HepG2 (cell line): ENCODE measurements around the gene DLL1. TPM values are rescaled to one million over a fixed set of nuclear protein-coding genes. Genes with fewer than 3 reads are reported as not detected.

Source experiments
- DNMT3B ChIP-seq: conservative IDR thresholded peaks from 2 replicates; pipeline ENCODE4 v1.6.1; 2016; ENCODE audit warnings: missing biosample characterization, control low read depth
- ELF3 ChIP-seq: IDR thresholded peaks from 2 replicates; pipeline ENCODE4 v1.6.1; 2016; ENCODE audit warnings: missing genetic modification reagents, missing compliant biosample characterization
- ETV6 ChIP-seq: sonication (generic); formaldehyde crosslinking; conservative IDR thresholded peaks from 2 replicates; pipeline ENCODE4 v1.4.0; 2020; ENCODE audit warnings: missing genetic modification reagents
- FOXP1 ChIP-seq, 2 experiments: fragments of 450-650 bp in 1 of 2; IDR thresholded peaks; 2 replicates each; pipeline ENCODE4 v1.6.1; 2017 to 2018; ENCODE audit warnings: antibody characterized with exemption in 1 of 2
- HES4 ChIP-seq: sonication (generic); formaldehyde crosslinking; IDR thresholded peaks from 2 replicates; pipeline ENCODE4 v1.9.0; 2021; ENCODE audit warnings: mild to moderate bottlenecking, missing genetic modification reagents, borderline replicate concordance
- PHF21A ChIP-seq: sonication (generic); formaldehyde crosslinking; IDR thresholded peaks from 2 replicates; pipeline ENCODE4 v1.5.0; 2020; ENCODE audit warnings: mild to moderate bottlenecking, missing genetic modification reagents
- SOX13 ChIP-seq, 3 experiments: fragments of 450-650 bp in 1 of 3; sonication (generic) in 1 of 3; formaldehyde crosslinking in 1 of 3; IDR thresholded peaks in 2 of 3; conservative IDR thresholded peaks in 1 of 3; 2 replicates each; pipeline versions ENCODE4 v1.5.0 to v1.6.1; 2016 to 2020; ENCODE audit warnings: antibody characterized with exemption in 1 of 3, mild to moderate bottlenecking in 1 of 3, missing compliant biosample characterization in 1 of 3, missing genetic modification reagents in 1 of 3, moderate library complexity in 1 of 3
- SRF ChIP-seq: IDR thresholded peaks from 2 replicates; pipeline ENCODE4 v1.6.1; 2011; ENCODE audit warnings: mild to moderate bottlenecking, low read depth, low read length, moderate library complexity
- WIZ ChIP-seq: sonication (generic); formaldehyde crosslinking; IDR thresholded peaks from 2 replicates; pipeline ENCODE4 v1.5.1; 2020; ENCODE audit warnings: mild to moderate bottlenecking, missing genetic modification reagents
- YEATS2 ChIP-seq: sonication (generic); formaldehyde crosslinking; IDR thresholded peaks from 2 replicates; pipeline ENCODE4 v1.4.0; 2020; ENCODE audit warnings: missing genetic modification reagents, borderline replicate concordance
- ZNF224 ChIP-seq: sonication (generic); formaldehyde crosslinking; IDR thresholded peaks from 2 replicates; pipeline ENCODE4 v1.5.0; 2020; ENCODE audit warnings: mild to moderate bottlenecking, missing genetic modification reagents
- ZNF549 ChIP-seq: sonication (generic); formaldehyde crosslinking; IDR thresholded peaks from 2 replicates; pipeline ENCODE4 v1.5.0; 2020; ENCODE audit warnings: missing genetic modification reagents
- ZNF737 ChIP-seq: sonication (generic); formaldehyde crosslinking; IDR thresholded peaks from 2 replicates; pipeline ENCODE4 v1.5.0; 2020; ENCODE audit warnings: missing genetic modification reagents, mild to moderate bottlenecking, borderline replicate concordance
- ZNF781 ChIP-seq: sonication (generic); formaldehyde crosslinking; IDR thresholded peaks from 2 replicates; pipeline ENCODE4 v1.5.1; 2020; ENCODE audit warnings: borderline replicate concordance, mild to moderate bottlenecking, missing genetic modification reagents; ENCODE audit errors: not compliant biosample characterization
- ZNF788 ChIP-seq: sonication (generic); formaldehyde crosslinking; IDR thresholded peaks from 2 replicates; pipeline ENCODE4 v1.5.0; 2020; ENCODE audit warnings: mild to moderate bottlenecking, missing genetic modification reagents, borderline replicate concordance
- ZNF83 ChIP-seq: sonication (generic); formaldehyde crosslinking; IDR thresholded peaks from 2 replicates; pipeline ENCODE4 v1.4.0; 2020; ENCODE audit warnings: missing genetic modification reagents, mild to moderate bottlenecking, borderline replicate concordance
- polyA plus RNA-seq, 8 experiments: library from polyadenylated mRNA; depleted of rRNA in 3 of 8; stranded (reverse) in 7 of 8; unstranded in 1 of 8; fragments of >200 nt; fragmentation: Illumina TruSeq in 4 of 8; extraction: Trizol in 4 of 8; gene quantifications; 2 replicates each; pipeline versions ENCODE4 v1.2.1 to v1.2.3, GENCODE V29; 2011 to 2016; ENCODE audit warnings: low read depth in 4 of 8, missing spikeins in 1 of 8, mixed read lengths in 1 of 8; ENCODE audit not compliant: insufficient read depth in 1 of 8
- total RNA-seq, 5 experiments: library from RNA; depleted of rRNA; stranded (reverse); fragments of >200 nt; fragmentation: Illumina TruSeq; extraction: Trizol; gene quantifications; 2 replicates each; pipeline ENCODE4 v1.2.3, GENCODE V29; 2016; ENCODE audit warnings: low read depth in 1 of 5
- TF ChIP-seq, protein P1 (sequence below): sonication (generic); formaldehyde crosslinking; IDR thresholded peaks from 2 replicates; pipeline ENCODE4 v1.8.0; 2022; ENCODE audit warnings: missing genetic modification reagents, mild to moderate bottlenecking, borderline replicate concordance
- TF ChIP-seq, protein P2 (sequence below): sonication (generic); formaldehyde crosslinking; IDR thresholded peaks from 2 replicates; pipeline ENCODE4 v1.5.0; 2020; ENCODE audit warnings: mild to moderate bottlenecking, missing genetic modification reagents, borderline replicate concordance
- TF ChIP-seq, protein P3 (sequence below): sonication (generic); formaldehyde crosslinking; conservative IDR thresholded peaks from 2 replicates; pipeline ENCODE4 v1.8.0; 2022; ENCODE audit warnings: mild to moderate bottlenecking, moderate library complexity, missing genetic modification reagents
- TF ChIP-seq, protein P4 (sequence below): sonication (generic); formaldehyde crosslinking; IDR thresholded peaks from 2 replicates; pipeline ENCODE4 v1.5.0; 2020; ENCODE audit warnings: mild to moderate bottlenecking, missing genetic modification reagents
- TF ChIP-seq, protein P5 (sequence below): sonication (generic); formaldehyde crosslinking; IDR thresholded peaks from 2 replicates; pipeline ENCODE4 v1.8.1; 2022; ENCODE audit warnings: mild to moderate bottlenecking, missing genetic modification reagents

Gene DLL1
- total and polyA plus RNA-seq, 2 of the 13 experiments (the other 11 are each of a cell fraction or from before 2014, with no cell fraction given): not detected

DNA sequence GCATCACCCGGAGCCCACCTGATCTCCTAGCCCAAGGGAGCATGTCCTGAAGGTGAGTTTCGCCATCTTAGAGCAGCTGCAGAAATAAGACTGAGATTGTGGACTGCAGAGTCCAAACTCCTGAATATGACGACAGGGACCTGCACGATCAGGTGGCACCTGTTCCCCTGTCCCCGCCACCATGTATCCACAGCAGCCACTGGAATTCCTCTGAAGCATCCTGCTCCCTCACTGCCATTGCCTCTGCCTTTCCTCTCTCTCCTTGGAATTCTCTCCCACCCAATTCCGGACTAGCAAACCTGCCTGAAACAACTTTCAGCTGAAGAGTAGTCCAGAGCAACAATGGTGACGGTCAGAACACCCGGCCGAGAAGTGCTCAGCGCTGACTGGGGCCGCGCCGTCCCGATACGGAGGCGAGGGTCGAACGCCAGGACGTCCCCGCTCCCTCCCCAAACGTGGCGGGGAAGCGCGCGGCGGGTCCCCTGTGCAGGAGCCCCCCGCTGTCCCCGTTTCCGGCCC, 15.0 kb upstream of the DLL1 start (continued):
- TF ChIP-seq, protein P1, sequence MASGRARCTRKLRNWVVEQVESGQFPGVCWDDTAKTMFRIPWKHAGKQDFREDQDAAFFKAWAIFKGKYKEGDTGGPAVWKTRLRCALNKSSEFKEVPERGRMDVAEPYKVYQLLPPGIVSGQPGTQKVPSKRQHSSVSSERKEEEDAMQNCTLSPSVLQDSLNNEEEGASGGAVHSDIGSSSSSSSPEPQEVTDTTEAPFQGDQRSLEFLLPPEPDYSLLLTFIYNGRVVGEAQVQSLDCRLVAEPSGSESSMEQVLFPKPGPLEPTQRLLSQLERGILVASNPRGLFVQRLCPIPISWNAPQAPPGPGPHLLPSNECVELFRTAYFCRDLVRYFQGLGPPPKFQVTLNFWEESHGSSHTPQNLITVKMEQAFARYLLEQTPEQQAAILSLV (CRISPR knock-in tag): no peak
- TF ChIP-seq ETV6 (CRISPR knock-in tag) (no peak; the same call in 1 of the 2 replicates), WIZ (no peak), ZNF549 (no peak), ZNF737 (CRISPR knock-in tag) (no peak), ZNF781 (CRISPR knock-in tag) (no peak), ZNF788 (CRISPR knock-in tag) (no peak), SOX13 (IDR thresholded peaks at IDR 0.05) (no peak), SOX13 (CRISPR knock-in tag; conservative IDR thresholded peaks at IDR 0.05 in 1 of 2, IDR thresholded peaks at IDR 0.05 in 1 of 2) (no peak; a peak in 1 of 4 replicates), DNMT3B (CRISPR knock-in tag) (no peak), ZNF224 (no peak), ZNF83 (CRISPR knock-in tag) (peak; percentile 13; the same call in 1 of the 2 replicates), HES4 (peak; percentile 43), ELF3 (CRISPR knock-in tag) (no peak), SRF (no peak), PHF21A (CRISPR knock-in tag) (peak; percentile 11), FOXP1 (IDR thresholded peaks at IDR 0.05) (no peak), FOXP1 (CRISPR knock-in tag; IDR thresholded peaks at IDR 0.05) (no peak), YEATS2 (CRISPR knock-in tag) (no peak)
- TF ChIP-seq, protein P2, sequence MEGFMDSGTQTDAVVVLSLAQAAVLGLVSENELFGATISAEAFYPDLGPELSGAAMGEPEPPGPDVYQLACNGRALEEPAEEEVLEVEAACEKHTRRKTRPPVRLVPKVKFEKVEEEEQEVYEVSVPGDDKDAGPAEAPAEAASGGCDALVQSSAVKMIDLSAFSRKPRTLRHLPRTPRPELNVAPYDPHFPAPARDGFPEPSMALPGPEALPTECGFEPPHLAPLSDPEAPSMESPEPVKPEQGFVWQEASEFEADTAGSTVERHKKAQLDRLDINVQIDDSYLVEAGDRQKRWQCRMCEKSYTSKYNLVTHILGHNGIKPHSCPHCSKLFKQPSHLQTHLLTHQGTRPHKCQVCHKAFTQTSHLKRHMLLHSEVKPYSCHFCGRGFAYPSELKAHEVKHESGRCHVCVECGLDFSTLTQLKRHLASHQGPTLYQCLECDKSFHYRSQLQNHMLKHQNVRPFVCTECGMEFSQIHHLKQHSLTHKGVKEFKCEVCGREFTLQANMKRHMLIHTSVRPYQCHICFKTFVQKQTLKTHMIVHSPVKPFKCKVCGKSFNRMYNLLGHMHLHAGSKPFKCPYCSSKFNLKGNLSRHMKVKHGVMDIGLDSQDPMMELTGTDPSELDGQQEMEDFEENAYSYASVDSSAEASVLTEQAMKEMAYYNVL (CRISPR knock-in tag): no peak
- TF ChIP-seq, protein P3, sequence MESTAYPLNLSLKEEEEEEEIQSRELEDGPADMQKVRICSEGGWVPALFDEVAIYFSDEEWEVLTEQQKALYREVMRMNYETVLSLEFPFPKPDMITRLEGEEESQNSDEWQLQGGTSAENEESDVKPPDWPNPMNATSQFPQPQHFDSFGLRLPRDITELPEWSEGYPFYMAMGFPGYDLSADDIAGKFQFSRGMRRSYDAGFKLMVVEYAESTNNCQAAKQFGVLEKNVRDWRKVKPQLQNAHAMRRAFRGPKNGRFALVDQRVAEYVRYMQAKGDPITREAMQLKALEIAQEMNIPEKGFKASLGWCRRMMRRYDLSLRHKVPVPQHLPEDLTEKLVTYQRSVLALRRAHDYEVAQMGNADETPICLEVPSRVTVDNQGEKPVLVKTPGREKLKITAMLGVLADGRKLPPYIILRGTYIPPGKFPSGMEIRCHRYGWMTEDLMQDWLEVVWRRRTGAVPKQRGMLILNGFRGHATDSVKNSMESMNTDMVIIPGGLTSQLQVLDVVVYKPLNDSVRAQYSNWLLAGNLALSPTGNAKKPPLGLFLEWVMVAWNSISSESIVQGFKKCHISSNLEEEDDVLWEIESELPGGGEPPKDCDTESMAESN: no peak
- TF ChIP-seq, protein P4, sequence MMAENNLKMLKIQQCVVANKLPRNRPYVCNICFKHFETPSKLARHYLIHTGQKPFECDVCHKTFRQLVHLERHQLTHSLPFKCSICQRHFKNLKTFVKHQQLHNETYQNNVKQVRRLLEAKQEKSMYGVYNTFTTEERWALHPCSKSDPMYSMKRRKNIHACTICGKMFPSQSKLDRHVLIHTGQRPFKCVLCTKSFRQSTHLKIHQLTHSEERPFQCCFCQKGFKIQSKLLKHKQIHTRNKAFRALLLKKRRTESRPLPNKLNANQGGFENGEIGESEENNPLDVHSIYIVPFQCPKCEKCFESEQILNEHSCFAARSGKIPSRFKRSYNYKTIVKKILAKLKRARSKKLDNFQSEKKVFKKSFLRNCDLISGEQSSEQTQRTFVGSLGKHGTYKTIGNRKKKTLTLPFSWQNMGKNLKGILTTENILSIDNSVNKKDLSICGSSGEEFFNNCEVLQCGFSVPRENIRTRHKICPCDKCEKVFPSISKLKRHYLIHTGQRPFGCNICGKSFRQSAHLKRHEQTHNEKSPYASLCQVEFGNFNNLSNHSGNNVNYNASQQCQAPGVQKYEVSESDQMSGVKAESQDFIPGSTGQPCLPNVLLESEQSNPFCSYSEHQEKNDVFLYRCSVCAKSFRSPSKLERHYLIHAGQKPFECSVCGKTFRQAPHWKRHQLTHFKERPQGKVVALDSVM (CRISPR knock-in tag): no peak
- TF ChIP-seq, protein P5, sequence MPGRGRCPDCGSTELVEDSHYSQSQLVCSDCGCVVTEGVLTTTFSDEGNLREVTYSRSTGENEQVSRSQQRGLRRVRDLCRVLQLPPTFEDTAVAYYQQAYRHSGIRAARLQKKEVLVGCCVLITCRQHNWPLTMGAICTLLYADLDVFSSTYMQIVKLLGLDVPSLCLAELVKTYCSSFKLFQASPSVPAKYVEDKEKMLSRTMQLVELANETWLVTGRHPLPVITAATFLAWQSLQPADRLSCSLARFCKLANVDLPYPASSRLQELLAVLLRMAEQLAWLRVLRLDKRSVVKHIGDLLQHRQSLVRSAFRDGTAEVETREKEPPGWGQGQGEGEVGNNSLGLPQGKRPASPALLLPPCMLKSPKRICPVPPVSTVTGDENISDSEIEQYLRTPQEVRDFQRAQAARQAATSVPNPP (CRISPR knock-in tag): no peak
